HEK293T (cell line): ENCODE measurements around the gene IL32.
A peak's percentile ranks its signal among the peaks of the same experiment; 100 is the strongest.

Experiments used
- CTCF ChIA-PET: fragments of 350-600 bp; formaldehyde crosslinking; extraction: SDS; loops from one replicate; lab custom pipeline; 2021; ENCODE audit warnings: antibody characterized with exemption, inconsistent platforms; lab: Yijun Ruan, JAX
- POLR2A ChIA-PET: fragments of 350-600 bp; formaldehyde crosslinking; extraction: SDS; loops from one replicate; lab custom pipeline; 2020; ENCODE audit warnings: antibody characterized with exemption, inconsistent platforms; lab: Yijun Ruan, JAX
- DNase-seq: peaks from one replicate; pipeline ENCODE4 v3.0.0; 2012; ENCODE audit warnings: mixed read lengths; ENCODE audit errors: extremely low spot score
- ARNT ChIP-seq: fragments of 450-650 bp; IDR thresholded peaks from 2 replicates; pipeline ENCODE4 v1.6.1; 2017; ENCODE audit warnings: mild to moderate bottlenecking
- BHLHE40 ChIP-seq: fragments of 450-650 bp; IDR thresholded peaks from 2 replicates; pipeline ENCODE4 v1.6.1; 2016; ENCODE audit warnings: mild to moderate bottlenecking, moderate library complexity, borderline replicate concordance
- CTBP1 ChIP-seq: fragments of 450-650 bp; IDR thresholded peaks from 2 replicates; pipeline ENCODE4 v1.6.1; 2016; ENCODE audit warnings: borderline replicate concordance
- ELF4 ChIP-seq: fragments of 450-650 bp; IDR thresholded peaks from 2 replicates; pipeline ENCODE4 v1.6.1; 2017; ENCODE audit warnings: antibody characterized with exemption
- FOXA1 ChIP-seq: fragments of 450-650 bp; IDR thresholded peaks from 2 replicates; pipeline ENCODE4 v1.6.1; 2016; ENCODE audit warnings: mild to moderate bottlenecking
- FOXK2 ChIP-seq: fragments of 450-650 bp; IDR thresholded peaks from 2 replicates; pipeline ENCODE4 v1.6.1; 2016; ENCODE audit warnings: mild to moderate bottlenecking
- FOXM1 ChIP-seq: fragments of 450-650 bp; IDR thresholded peaks from 2 replicates; pipeline ENCODE4 v1.6.1; 2017; ENCODE audit warnings: mild to moderate bottlenecking, borderline replicate concordance
- HDGF ChIP-seq: fragments of 450-650 bp; IDR thresholded peaks from 2 replicates; pipeline ENCODE4 v1.6.1; 2017; ENCODE audit warnings: antibody characterized with exemption, borderline replicate concordance
- L3MBTL2 ChIP-seq: fragments of 450-650 bp; conservative IDR thresholded peaks from 2 replicates; pipeline ENCODE4 v1.6.1; 2016; ENCODE audit warnings: mild to moderate bottlenecking
- LEF1 ChIP-seq: fragments of 450-650 bp; IDR thresholded peaks from 2 replicates; pipeline ENCODE4 v1.6.1; 2017; ENCODE audit warnings: mild to moderate bottlenecking, borderline replicate concordance
- NFRKB ChIP-seq: fragments of 450-650 bp; IDR thresholded peaks from 2 replicates; pipeline ENCODE4 v1.6.1; 2016; ENCODE audit warnings: mild to moderate bottlenecking, moderate library complexity
- PKNOX1 ChIP-seq: fragments of 450-650 bp; IDR thresholded peaks from 2 replicates; pipeline ENCODE4 v1.6.1; 2016
- SP1 ChIP-seq: fragments of 450-650 bp; IDR thresholded peaks from 2 replicates; pipeline ENCODE4 v1.6.1; 2017
- SUZ12 ChIP-seq: fragments of 450-650 bp; IDR thresholded peaks from 2 replicates; pipeline ENCODE4 v1.6.1; 2016; ENCODE audit warnings: mild to moderate bottlenecking
- TARDBP ChIP-seq: fragments of 450-650 bp; IDR thresholded peaks from 2 replicates; pipeline ENCODE4 v1.6.1; 2016
- ZNF384 ChIP-seq: fragments of 450-650 bp; IDR thresholded peaks from 2 replicates; pipeline ENCODE4 v1.6.1; 2016

IL32 gene

DNA sequence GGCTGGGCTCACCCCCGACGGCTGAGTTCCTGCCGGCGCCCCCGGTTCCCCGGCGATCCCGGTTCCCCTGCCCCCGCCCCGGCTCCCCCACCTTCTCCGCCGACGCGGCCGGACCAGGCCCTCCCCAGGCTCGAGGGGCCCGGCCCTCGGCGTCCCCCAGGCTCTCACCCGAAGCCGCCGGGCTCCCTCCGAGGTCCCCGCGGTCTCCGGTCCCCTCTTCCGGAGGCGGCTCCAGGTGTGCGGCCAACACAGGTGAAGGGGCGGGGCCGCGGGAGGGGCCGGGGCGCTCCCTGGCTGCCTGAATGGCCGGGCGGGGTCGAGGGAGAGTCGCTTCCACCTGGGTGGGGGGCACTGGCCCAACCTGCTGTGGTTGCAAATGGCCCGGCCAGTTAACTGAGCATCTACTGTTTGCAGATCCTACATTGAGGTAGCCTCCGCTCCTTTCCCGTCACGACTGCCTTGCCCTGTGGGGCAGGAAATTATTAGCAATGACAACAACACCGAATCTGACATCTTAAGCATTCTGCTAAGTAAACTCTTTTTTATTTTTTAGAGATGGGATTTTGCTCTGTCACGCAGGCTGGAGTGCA, 28.6 kb upstream of the IL32 start, which contains the start of gene BICDL2:
BICDL2 (minus strand) TSS at position 219 of the 590 bp plus-strand sequence. CDS start 1,448 bp downstream, outside the sequence.
- ChIA-PET CTCF (no interaction called here), POLR2A (no interaction called here)

GRCh38 chr16:3038256-3038655, 27.2 kb upstream of the IL32 start:
- DNase-seq, result no peak
- ChIA-PET CTCF (interaction anchor here (0.6 to 1.9 kb wide), 4 partner anchors 10 to 487 kb away, joined by 3 to 11 read pairs (median 3); no protein-coding TSS in a partner anchor), POLR2A (interaction anchor here (1.0 to 1.3 kb wide), 2 partner anchors 26 to 34 kb away, joined by 3 read pairs; partner anchors contain the start of gene CLDN9)
- TF ChIP-seq FOXK2, result no peak
- TF ChIP-seq HDGF, result no peak
- TF ChIP-seq LEF1, result no peak
- TF ChIP-seq PKNOX1, result no peak
- TF ChIP-seq ZNF384, result no peak
- TF ChIP-seq ARNT, result no peak
- no peak for TF ChIP-seq ELF4
- no peak for TF ChIP-seq L3MBTL2
- no peak for TF ChIP-seq CTBP1
- TF ChIP-seq FOXA1, result no peak
- TF ChIP-seq BHLHE40, result no peak
- TF ChIP-seq NFRKB, result no peak
- TF ChIP-seq FOXM1, result no peak
- TF ChIP-seq SUZ12, result no peak
- TF ChIP-seq SP1, result no peak

More for the DNA sequence above, 28.6 kb upstream of the IL32 start, which contains the start of gene BICDL2:
- TF ChIP-seq ZNF384, result no peak
- no peak for TF ChIP-seq BHLHE40
- no peak for TF ChIP-seq SP1
- no peak for TF ChIP-seq PKNOX1
- TF ChIP-seq FOXM1, result no peak
- TF ChIP-seq HDGF, result no peak
- TF ChIP-seq ELF4, result no peak
- TF ChIP-seq SUZ12, result no peak
- TF ChIP-seq FOXK2, result no peak
- TF ChIP-seq ARNT, result no peak
- TF ChIP-seq LEF1, result no peak
- no peak for TF ChIP-seq TARDBP
- TF ChIP-seq L3MBTL2, result no peak
- TF ChIP-seq NFRKB, result no peak
- TF ChIP-seq FOXA1, result no peak
- DNase-seq, result no peak

DNA sequence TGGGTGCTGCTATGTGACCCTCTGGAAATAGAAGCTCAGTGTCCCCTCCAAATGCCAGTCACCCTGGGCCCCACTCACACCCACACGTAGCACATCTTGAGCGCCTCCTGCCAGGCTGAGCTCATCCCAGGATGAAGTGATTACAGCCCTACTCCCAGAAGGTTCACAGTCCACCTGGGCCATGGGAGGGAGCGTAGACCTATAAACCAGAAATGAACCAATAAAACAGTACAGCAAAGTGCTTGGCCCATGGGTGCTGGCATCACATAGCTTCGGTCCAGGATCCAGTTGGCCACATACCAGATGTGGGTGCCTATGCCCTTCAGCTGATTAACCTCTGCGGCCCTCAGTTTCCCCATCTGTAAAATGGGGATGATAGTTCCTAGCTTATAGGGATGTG, 26.5 kb upstream of the IL32 start:
- CTCF ChIA-PET, result interaction anchor here (0.6 to 1.9 kb wide), 4 partner anchors 11 to 91 kb away, joined by 3 to 11 read pairs (median 4); no protein-coding TSS in a partner anchor
- POLR2A ChIA-PET, result interaction anchor here (0.7 to 1.3 kb wide), 5 partner anchors 18 to 59 kb away, joined by 3 read pairs; partner anchors contain the start of genes CLDN9 and PKMYT1
- DNase-seq, result no peak

DNA sequence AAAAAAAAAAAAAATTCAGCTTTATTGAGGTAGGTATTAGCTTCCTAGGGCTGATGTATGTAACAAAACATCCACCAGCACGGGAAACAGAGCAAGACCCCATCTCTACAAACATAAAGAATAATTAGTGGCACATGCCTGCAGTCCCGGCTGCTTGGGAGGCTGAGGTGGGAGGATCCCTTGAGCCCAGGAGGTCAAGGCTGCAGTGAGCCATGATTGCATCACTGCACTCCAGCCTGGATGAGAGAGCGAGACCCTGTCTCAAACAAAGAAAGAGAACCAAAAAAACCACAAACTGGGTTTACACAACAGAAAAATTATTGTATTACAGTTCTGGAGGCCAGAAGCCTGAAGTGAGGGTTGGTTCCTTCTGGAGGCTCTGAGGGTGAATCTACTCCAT, 23.1 kb upstream of the IL32 start:
- TF ChIP-seq HDGF, result no peak
- 0 out of 2 replicates have a peak, but pooled peaks have one; percentile 21 for TF ChIP-seq ZNF384
- POLR2A ChIA-PET, result interaction anchor here (0.9 to 1.6 kb wide), 2 partner anchors 11 to 20 kb away, joined by 5 to 7 read pairs; no protein-coding TSS in a partner anchor

More for the DNA sequence above, 26.5 kb upstream of the IL32 start:
- TF ChIP-seq PKNOX1 (no peak), SP1 (no peak), TARDBP (no peak), FOXK2 (no peak), ARNT (no peak)

GRCh38 chr16:3044708-3045107, 20.7 kb upstream of the IL32 start:
- TF ChIP-seq LEF1 (no peak), SUZ12 (no peak), BHLHE40 (no peak), FOXA1 (no peak), SP1 (no peak), FOXM1 (no peak), ELF4 (no peak), HDGF (no peak), PKNOX1 (no peak)
- ChIA-PET CTCF (interaction anchor here (0.6 to 2.6 kb wide), 2 partner anchors 13 to 14 kb away, joined by 4 to 19 read pairs; no protein-coding TSS in a partner anchor), POLR2A (interaction anchor here (2.1 to 2.2 kb wide), 2 partner anchors 17 to 23 kb away, joined by 7 to 9 read pairs; no protein-coding TSS in a partner anchor)
- no peak for DNase-seq

More for the DNA sequence above, 23.1 kb upstream of the IL32 start:
- CTCF ChIA-PET, result interaction anchor here (1.1 to 1.6 kb wide), 2 partner anchors 11 to 16 kb away, joined by 3 to 10 read pairs; no protein-coding TSS in a partner anchor
- DNase-seq, result no peak
